ENCODE data around the gene CHIA. TPM values are rescaled to one million over a fixed set of nuclear protein-coding genes. Genes with fewer than 3 reads are reported as not detected.

CHIA gene
- total and polyA plus RNA-seq, 2 of the 8 experiments (the other 6 are each of a cell fraction or from before 2014, with no cell fraction given), result not detected

- no peak for TF ChIP-seq RNF2 (IDR thresholded peaks at IDR 0.05; ENCODE audit: borderline replicate concordance, low read depth, low read length, missing control alignments, poor library complexity, severe bottlenecking)
- TF ChIP-seq POLR2AphosphoS5 (IDR thresholded peaks at IDR 0.05; ENCODE audit: low read depth, low read length), result no peak
- no peak for TF ChIP-seq KDM1A (IDR thresholded peaks at IDR 0.05; ENCODE audit: borderline replicate concordance, low read length)
- no peak for TF ChIP-seq BRCA1 (IDR thresholded peaks at IDR 0.05; ENCODE audit: low read depth, low read length)
- TF ChIP-seq PHF8 (conservative IDR thresholded peaks at IDR 0.05; ENCODE audit: low read depth, low read length), result no peak
- no peak for TF ChIP-seq SIRT6 (IDR thresholded peaks at IDR 0.05; ENCODE audit: low read length)
- no peak for TF ChIP-seq TBP (IDR thresholded peaks at IDR 0.05; ENCODE audit: low read depth, low read length)
- no peak for TF ChIP-seq CHD7 (IDR thresholded peaks at IDR 0.05; ENCODE audit: insufficient replicate concordance, low read length)
- TF ChIP-seq FOSL1 (IDR thresholded peaks at IDR 0.05; ENCODE audit: insufficient read depth, low read depth, low read length), result no peak
- TF ChIP-seq SP2 (IDR thresholded peaks at IDR 0.05; ENCODE audit: low read length), result no peak
Observed at GRCh38 chr1:111242805-111243523, 47.7 kb upstream of the CHIA start (continued).
